ENCODE measurements around the gene CMTM5. TPM values are rescaled to one million over a fixed set of nuclear protein-coding genes. Genes with fewer than 3 reads are reported as not detected.
"Not testable (repeated sequence)": the region's sequence is repeated elsewhere in the genome, so short reads cannot be mapped to it uniquely, and the experiment has no call there.

CMTM5 gene
- total RNA-seq, 3 donors from 2014 or later (not counting 1 experiment from before 2014, with no cell fraction given) = 2.9 to 4.5 TPM; not detected in 1

DNA sequence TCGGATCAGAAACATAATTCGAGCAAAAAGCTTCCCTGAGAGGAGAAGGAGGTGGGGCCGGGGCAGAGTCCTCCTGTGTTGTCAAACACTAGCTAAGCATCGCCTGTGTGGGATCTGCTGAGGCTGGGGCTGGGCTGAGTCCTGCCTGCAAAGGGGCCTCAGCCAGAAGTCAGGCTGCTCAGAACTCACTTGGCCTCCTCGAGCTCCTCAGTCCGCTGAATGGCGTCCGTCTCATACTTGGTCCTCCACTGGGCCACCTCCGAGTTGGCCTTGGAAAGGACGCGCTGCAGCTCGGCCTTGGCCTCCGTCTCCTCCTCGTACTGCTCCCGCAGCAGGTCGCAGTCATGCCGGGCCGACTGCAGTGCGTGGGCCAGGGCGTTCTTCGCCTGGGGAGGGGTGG, 41.2 kb downstream of the CMTM5 start:
- H3K4me3 Mint-ChIP-seq = no peak overlapping the region
- no peak overlapping the region for H3K4me3 ChIP-seq (ENCODE audit: low read length)
- H3K27me3 ChIP-seq (ENCODE audit: control insufficient read depth, insufficient read depth, low read length) = no peaks in the 10 kb centered on the region
- no peaks in the 10 kb centered on the region for H3K36me3 Mint-ChIP-seq
- no peaks in the 10 kb centered on the region for H3K9me3 Mint-ChIP-seq
- H3K4me1 ChIP-seq (ENCODE audit: control insufficient read depth, insufficient read depth, low read length) = no peaks in the 10 kb centered on the region
- 94% methylated on average over 21 of the region's 21 CpGs for WGBS (ENCODE audit: insufficient coverage)
- intact Hi-C loops (cut with micrococcal nuclease) = no loop called here
- H3K9me3 ChIP-seq (ENCODE audit: control insufficient read depth, insufficient read depth, low read length) = no peaks in the 10 kb centered on the region
- no peaks in the 10 kb centered on the region for H3K36me3 ChIP-seq (ENCODE audit: control insufficient read depth, insufficient read depth, low read length)
- DNase-seq (no peak), ATAC-seq (no peak)
- no peak overlapping the region for H3K27ac ChIP-seq (ENCODE audit: low read length)
- TF ChIP-seq, protein P1, sequence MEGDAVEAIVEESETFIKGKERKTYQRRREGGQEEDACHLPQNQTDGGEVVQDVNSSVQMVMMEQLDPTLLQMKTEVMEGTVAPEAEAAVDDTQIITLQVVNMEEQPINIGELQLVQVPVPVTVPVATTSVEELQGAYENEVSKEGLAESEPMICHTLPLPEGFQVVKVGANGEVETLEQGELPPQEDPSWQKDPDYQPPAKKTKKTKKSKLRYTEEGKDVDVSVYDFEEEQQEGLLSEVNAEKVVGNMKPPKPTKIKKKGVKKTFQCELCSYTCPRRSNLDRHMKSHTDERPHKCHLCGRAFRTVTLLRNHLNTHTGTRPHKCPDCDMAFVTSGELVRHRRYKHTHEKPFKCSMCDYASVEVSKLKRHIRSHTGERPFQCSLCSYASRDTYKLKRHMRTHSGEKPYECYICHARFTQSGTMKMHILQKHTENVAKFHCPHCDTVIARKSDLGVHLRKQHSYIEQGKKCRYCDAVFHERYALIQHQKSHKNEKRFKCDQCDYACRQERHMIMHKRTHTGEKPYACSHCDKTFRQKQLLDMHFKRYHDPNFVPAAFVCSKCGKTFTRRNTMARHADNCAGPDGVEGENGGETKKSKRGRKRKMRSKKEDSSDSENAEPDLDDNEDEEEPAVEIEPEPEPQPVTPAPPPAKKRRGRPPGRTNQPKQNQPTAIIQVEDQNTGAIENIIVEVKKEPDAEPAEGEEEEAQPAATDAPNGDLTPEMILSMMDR (IDR thresholded peaks at IDR 0.05) = no peak
- no peaks in the 10 kb centered on the region for H3K4me1 Mint-ChIP-seq
- H3K27me3 Mint-ChIP-seq (ENCODE audit: low read depth in 2 of 2) = no peaks in the 10 kb centered on the region
- no peak overlapping the region for H3K27ac Mint-ChIP-seq

DNA sequence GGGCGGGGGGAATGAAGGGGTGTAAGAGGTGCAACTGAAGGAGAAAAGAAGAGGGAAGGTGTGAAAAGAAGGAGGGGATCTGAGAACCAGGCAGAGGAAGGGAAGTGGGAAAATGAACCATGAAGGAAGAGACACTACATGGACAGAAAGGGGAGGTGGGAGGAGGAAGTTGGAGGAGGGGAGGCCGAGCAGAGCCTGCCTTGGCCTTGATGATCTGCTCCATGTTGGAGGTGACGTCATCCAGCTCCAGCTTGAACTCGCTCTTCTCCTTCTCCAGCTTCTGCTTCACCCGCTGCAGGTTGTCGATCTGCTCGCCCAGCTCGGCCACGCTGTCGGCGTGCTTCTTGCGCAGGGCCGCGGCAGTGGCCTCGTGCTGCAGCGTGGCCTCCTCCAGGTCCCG, 42.8 kb downstream of the CMTM5 start:
- H3K9me3 ChIP-seq (ENCODE audit: control insufficient read depth, insufficient read depth, low read length); H3K4me3 ChIP-seq (ENCODE audit: low read length); H3K27ac ChIP-seq (ENCODE audit: low read length); H3K4me1 Mint-ChIP-seq; H3K27me3 Mint-ChIP-seq (ENCODE audit: low read depth in 2 of 2); H3K36me3 Mint-ChIP-seq; H3K27me3 ChIP-seq (ENCODE audit: control insufficient read depth, insufficient read depth, low read length); intact Hi-C loops (cut with micrococcal nuclease); ATAC-seq; H3K4me3 Mint-ChIP-seq; H3K4me1 ChIP-seq (ENCODE audit: control insufficient read depth, insufficient read depth, low read length); H3K36me3 ChIP-seq (ENCODE audit: control insufficient read depth, insufficient read depth, low read length); DNase-seq; H3K27ac Mint-ChIP-seq; H3K9me3 Mint-ChIP-seq: not testable (repeated sequence)
- 69% methylated on average over 1 of the region's 17 CpGs for WGBS (ENCODE audit: insufficient coverage)

DNA sequence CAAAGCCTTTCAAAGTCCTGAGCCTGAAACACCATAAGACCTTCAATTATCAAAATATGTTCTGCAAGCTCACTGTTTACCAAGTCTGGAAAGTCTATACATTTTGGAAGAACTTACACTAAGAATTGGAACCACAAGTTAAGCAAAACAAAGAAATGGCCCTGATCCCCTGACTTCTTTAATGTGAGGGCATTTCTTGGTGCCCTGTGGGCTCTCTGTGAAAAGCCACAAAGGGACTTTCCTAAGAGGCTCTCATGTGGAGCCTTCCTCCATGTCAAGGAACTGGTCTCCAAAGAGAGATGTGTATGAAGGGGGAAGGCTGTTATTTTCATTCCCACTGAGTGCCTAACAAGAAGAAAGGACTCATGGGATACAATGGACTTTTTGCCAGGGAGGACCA, 44.7 kb downstream of the CMTM5 start:
- Mint-ChIP-seq H3K4me3 (no peak overlapping the region), H3K36me3 (no peaks in the 10 kb centered on the region), H3K27me3 (ENCODE audit: low read depth in 2 of 2) (peaks cover 0 to 2% of the 10 kb centered on the region in 2 donors), H3K4me1 (no peaks in the 10 kb centered on the region), H3K27ac (no peak overlapping the region), H3K9me3 (no peaks in the 10 kb centered on the region)
- H3K27ac ChIP-seq (ENCODE audit: low read length) = no peak overlapping the region
- H3K36me3 ChIP-seq (ENCODE audit: control insufficient read depth, insufficient read depth, low read length) = no peaks in the 10 kb centered on the region
- H3K4me3 ChIP-seq (ENCODE audit: low read length) = no peak overlapping the region
- intact Hi-C loops (cut with micrococcal nuclease) = no loop called here
- TF ChIP-seq, protein P1 (IDR thresholded peaks at IDR 0.05) = no peak
- H3K9me3 ChIP-seq (ENCODE audit: control insufficient read depth, insufficient read depth, low read length) = no peaks in the 10 kb centered on the region
- H3K4me1 ChIP-seq (ENCODE audit: control insufficient read depth, insufficient read depth, low read length) = no peaks in the 10 kb centered on the region
- DNase-seq = no peak
- ATAC-seq = no peak
- H3K27me3 ChIP-seq (ENCODE audit: control insufficient read depth, insufficient read depth, low read length) = no peaks in the 10 kb centered on the region

DNA sequence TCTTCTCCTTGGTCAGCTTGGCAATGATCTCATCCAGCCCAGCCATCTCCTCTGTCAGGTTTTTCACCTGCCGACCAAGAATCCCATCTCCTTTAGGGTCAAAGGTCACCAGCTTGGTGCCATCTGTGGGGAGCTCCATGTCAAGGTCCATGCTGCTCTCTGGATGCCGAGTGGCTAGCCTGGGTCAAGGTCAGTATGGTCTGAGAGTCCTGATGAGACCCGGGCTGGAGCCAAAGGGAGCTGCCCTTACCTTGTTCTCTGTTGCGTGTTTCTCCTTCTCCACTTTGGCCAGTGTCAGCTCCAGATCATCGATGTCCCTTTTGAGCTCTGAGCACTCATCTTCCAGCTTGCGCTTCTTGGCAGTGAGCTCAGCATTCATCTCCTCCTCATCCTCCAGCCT, 46.8 kb downstream of the CMTM5 start:
- Mint-ChIP-seq H3K27ac (peak overlapping the region in 1 of 2 donors; percentile 49), H3K4me3 (no peak overlapping the region)
- ATAC-seq = no peak

More for the DNA sequence above, 46.8 kb downstream of the CMTM5 start:
- Mint-ChIP-seq H3K27me3 (ENCODE audit: low read depth in 2 of 2) (peaks cover 0 to 2% of the 10 kb centered on the region in 2 donors), H3K36me3 (no peaks in the 10 kb centered on the region), H3K4me1 (no peaks in the 10 kb centered on the region), H3K9me3 (no peaks in the 10 kb centered on the region)
- intact Hi-C loops (cut with micrococcal nuclease) = no loop called here
- no peak for DNase-seq
- TF ChIP-seq, protein P1 (IDR thresholded peaks at IDR 0.05) = no peak
- Histone ChIP-seq H3K9me3 (ENCODE audit: control insufficient read depth, insufficient read depth, low read length) (no peaks in the 10 kb centered on the region), H3K4me1 (ENCODE audit: control insufficient read depth, insufficient read depth, low read length) (no peaks in the 10 kb centered on the region), H3K27me3 (ENCODE audit: control insufficient read depth, insufficient read depth, low read length) (no peaks in the 10 kb centered on the region), H3K27ac (ENCODE audit: low read length) (no peak overlapping the region), H3K36me3 (ENCODE audit: control insufficient read depth, insufficient read depth, low read length) (no peaks in the 10 kb centered on the region), H3K4me3 (ENCODE audit: low read length) (no peak overlapping the region)
- 93% methylated on average over 6 of the region's 6 CpGs for WGBS (ENCODE audit: insufficient coverage)
